ENCODE results near the gene ITPRIP. TPM values are rescaled to one million over a fixed set of nuclear protein-coding genes. Genes with fewer than 3 reads are reported as not detected.

Gene ITPRIP
- 81.5 and 85.1 TPM in 2 replicates for total RNA-seq

- no peak for DNase-seq (ENCODE audit: extremely low read depth, low read depth, low spot score)
These were observed at the start of gene ITPRIP for GRCh38 chr10:104337985-104338735. Gene ITPRIP, minus strand, starts transcription at chr10:104338465. Its CDS starts 22,414 bp downstream, at chr10:104316051.

GRCh38 chr10:104387130-104387888, 49.0 kb upstream of the ITPRIP start:
- DNase-seq (ENCODE audit: extremely low read depth, low read depth, low spot score) = no peak

GRCh38 chr10:104380336-104380735, 42.1 kb upstream of the ITPRIP start:
- DNase-seq (ENCODE audit: extremely low read depth, low read depth, low spot score) = no peak

- DNase-seq (ENCODE audit: extremely low read depth, low read depth, low spot score) = no peak
These were observed 38.6 kb upstream of the ITPRIP start for GRCh38 chr10:104376784-104377300.

- no peak for DNase-seq (ENCODE audit: extremely low read depth, low read depth, low spot score)
These were observed 36.3 kb upstream of the ITPRIP start for GRCh38 chr10:104374591-104374990.

- no peak for DNase-seq (ENCODE audit: extremely low read depth, low read depth, low spot score)
These were observed 33.5 kb upstream of the ITPRIP start for GRCh38 chr10:104371753-104372152.

GRCh38 chr10:104368381-104368780, 30.1 kb upstream of the ITPRIP start:
- DNase-seq (ENCODE audit: extremely low read depth, low read depth, low spot score) = no peak

GRCh38 chr10:104367904-104368303, 29.6 kb upstream of the ITPRIP start:
- DNase-seq (ENCODE audit: extremely low read depth, low read depth, low spot score) = no peak

GRCh38 chr10:104359811-104360210, 21.5 kb upstream of the ITPRIP start:
- no peak for DNase-seq (ENCODE audit: extremely low read depth, low read depth, low spot score)

GRCh38 chr10:104353325-104354048, 15.2 kb upstream of the ITPRIP start, which contains the start of gene CFAP58:
Gene CFAP58, plus strand, starts transcription at chr10:104353833. Its CDS starts 65 bp downstream, at chr10:104353898.
- no peak for DNase-seq (ENCODE audit: extremely low read depth, low read depth, low spot score)

- no peak for DNase-seq (ENCODE audit: extremely low read depth, low read depth, low spot score)
These were observed 13.7 kb upstream of the ITPRIP start for GRCh38 chr10:104351919-104352318.

- DNase-seq (ENCODE audit: extremely low read depth, low read depth, low spot score) = no peak
These were observed 12.9 kb upstream of the ITPRIP start for GRCh38 chr10:104351061-104351702.

GRCh38 chr10:104350127-104350635, 11.9 kb upstream of the ITPRIP start:
- no peak for DNase-seq (ENCODE audit: extremely low read depth, low read depth, low spot score)

GRCh38 chr10:104349623-104350126, 11.4 kb upstream of the ITPRIP start:
- no peak for DNase-seq (ENCODE audit: extremely low read depth, low read depth, low spot score)

GRCh38 chr10:104348601-104349000, 10.3 kb upstream of the ITPRIP start:
- no peak for DNase-seq (ENCODE audit: extremely low read depth, low read depth, low spot score)

GRCh38 chr10:104347295-104348045, 9.2 kb upstream of the ITPRIP start:
- no peak for DNase-seq (ENCODE audit: extremely low read depth, low read depth, low spot score)

GRCh38 chr10:104345941-104346340, 7.7 kb upstream of the ITPRIP start:
- no peak for DNase-seq (ENCODE audit: extremely low read depth, low read depth, low spot score)

- no peak for DNase-seq (ENCODE audit: extremely low read depth, low read depth, low spot score)
These were observed 7.2 kb upstream of the ITPRIP start for GRCh38 chr10:104345515-104345914.

GRCh38 chr10:104344219-104344618, 6.0 kb upstream of the ITPRIP start:
- DNase-seq (ENCODE audit: extremely low read depth, low read depth, low spot score) = no peak
